ENCODE measurements around the gene ITGB1BP2.
"Not testable (repeated sequence)": the region's sequence is repeated elsewhere in the genome, so short reads cannot be mapped to it uniquely, and the experiment has no call there.

Gene ITGB1BP2

GRCh38 chrX:71285929-71286328 is 15.6 kb upstream of the ITGB1BP2 start:
- ChIA-PET POLR2A (no interaction called here), CTCF (no interaction called here)
- no peak for DNase-seq (ENCODE audit: extremely low spot score)
- TF ChIP-seq NFRKB (IDR thresholded peaks at IDR 0.05) (no peak), CTBP1 (IDR thresholded peaks at IDR 0.05; ENCODE audit: borderline replicate concordance) (no peak), FOXK2 (IDR thresholded peaks at IDR 0.05) (no peak), ZNF384 (IDR thresholded peaks at IDR 0.05) (no peak)
- TF ChIP-seq, protein P1, sequence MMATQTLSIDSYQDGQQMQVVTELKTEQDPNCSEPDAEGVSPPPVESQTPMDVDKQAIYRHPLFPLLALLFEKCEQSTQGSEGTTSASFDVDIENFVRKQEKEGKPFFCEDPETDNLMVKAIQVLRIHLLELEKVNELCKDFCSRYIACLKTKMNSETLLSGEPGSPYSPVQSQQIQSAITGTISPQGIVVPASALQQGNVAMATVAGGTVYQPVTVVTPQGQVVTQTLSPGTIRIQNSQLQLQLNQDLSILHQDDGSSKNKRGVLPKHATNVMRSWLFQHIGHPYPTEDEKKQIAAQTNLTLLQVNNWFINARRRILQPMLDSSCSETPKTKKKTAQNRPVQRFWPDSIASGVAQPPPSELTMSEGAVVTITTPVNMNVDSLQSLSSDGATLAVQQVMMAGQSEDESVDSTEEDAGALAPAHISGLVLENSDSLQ (IDR thresholded peaks at IDR 0.05), result no peak

GRCh38 chrX:71291381-71291780 is 10.2 kb upstream of the ITGB1BP2 start:
- POLR2A ChIA-PET, result no interaction called here
- no peak for DNase-seq (ENCODE audit: extremely low spot score)
- TF ChIP-seq CTBP1 (IDR thresholded peaks at IDR 0.05; ENCODE audit: borderline replicate concordance), result no peak
- no peak for TF ChIP-seq HDGF (IDR thresholded peaks at IDR 0.05; ENCODE audit: borderline replicate concordance)
- CTCF ChIA-PET, result no interaction called here

DNA sequence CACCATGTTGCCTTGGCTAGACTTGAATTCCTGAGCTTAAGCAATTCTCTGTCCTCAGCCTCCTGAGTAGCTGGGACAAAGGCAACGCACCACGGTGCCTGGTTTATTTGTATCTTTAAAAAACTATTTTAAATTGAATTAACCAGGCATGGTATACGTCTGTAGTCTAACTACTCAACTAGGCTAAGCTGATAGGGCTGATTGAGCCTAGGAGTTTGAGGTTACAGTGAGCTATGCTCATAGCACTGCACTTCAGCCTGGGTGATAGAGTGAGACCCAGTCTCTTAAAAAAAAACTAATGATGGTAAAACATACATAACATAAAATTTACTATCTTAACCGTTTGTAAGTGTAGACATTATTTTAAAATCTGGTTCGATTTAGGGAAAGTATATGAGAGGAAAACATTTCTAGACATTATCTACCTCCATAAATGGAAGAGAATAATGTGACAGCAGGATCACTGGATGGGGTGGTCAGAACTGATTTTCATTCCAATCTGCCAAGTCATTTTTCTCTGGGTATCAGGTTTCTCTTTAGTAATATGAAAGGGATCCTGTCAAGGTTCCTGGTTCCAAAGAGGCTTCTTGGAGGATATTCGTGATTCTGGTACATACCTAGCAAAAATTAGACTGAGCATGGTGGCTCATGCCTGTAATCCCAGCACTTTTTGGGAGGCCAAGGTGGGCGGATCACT is 8.7 kb upstream of the ITGB1BP2 start:
- ChIA-PET POLR2A (interaction anchor here (0.6 to 1.8 kb wide), 2 partner anchors 9 to 240 kb away, joined by 3 to 6 read pairs; partner anchors contain the start of gene NONO), CTCF (no interaction called here)
- DNase-seq (ENCODE audit: extremely low spot score), result no peak
- no peak for TF ChIP-seq FOXK2 (IDR thresholded peaks at IDR 0.05)
- TF ChIP-seq LEF1 (IDR thresholded peaks at IDR 0.05; ENCODE audit: borderline replicate concordance), result no peak
- no peak for TF ChIP-seq ZNF384 (IDR thresholded peaks at IDR 0.05)
- TF ChIP-seq ELF4 (IDR thresholded peaks at IDR 0.05), result no peak
- TF ChIP-seq TARDBP (IDR thresholded peaks at IDR 0.05), result no peak
- no peak for TF ChIP-seq SUZ12 (IDR thresholded peaks at IDR 0.05)
- TF ChIP-seq BHLHE40 (IDR thresholded peaks at IDR 0.05; ENCODE audit: borderline replicate concordance), result no peak
- TF ChIP-seq L3MBTL2 (conservative IDR thresholded peaks at IDR 0.05), result no peak
- TF ChIP-seq CTBP1 (IDR thresholded peaks at IDR 0.05; ENCODE audit: borderline replicate concordance), result no peak
- no peak for TF ChIP-seq FOXM1 (IDR thresholded peaks at IDR 0.05; ENCODE audit: borderline replicate concordance)
- no peak for TF ChIP-seq HDGF (IDR thresholded peaks at IDR 0.05; ENCODE audit: borderline replicate concordance)
- TF ChIP-seq SP1 (IDR thresholded peaks at IDR 0.05), result no peak

GRCh38 chrX:71296806-71297205 is 4.7 kb upstream of the ITGB1BP2 start:
- ChIA-PET CTCF (no interaction called here), POLR2A (interaction anchor here (0.6 kb wide), 1 partner anchor 14 kb away, joined by 3 read pairs; the partner anchor contains the start of gene NONO)
- TF ChIP-seq FOXM1 (IDR thresholded peaks at IDR 0.05; ENCODE audit: borderline replicate concordance), result no peak
- no peak for TF ChIP-seq BHLHE40 (IDR thresholded peaks at IDR 0.05; ENCODE audit: borderline replicate concordance)
- TF ChIP-seq SP1 (IDR thresholded peaks at IDR 0.05), result no peak
- no peak for TF ChIP-seq FOXK2 (IDR thresholded peaks at IDR 0.05)
- TF ChIP-seq CTBP1 (IDR thresholded peaks at IDR 0.05; ENCODE audit: borderline replicate concordance), result no peak
- TF ChIP-seq, protein P1 (IDR thresholded peaks at IDR 0.05), result no peak
- no peak for TF ChIP-seq SUZ12 (IDR thresholded peaks at IDR 0.05)
- DNase-seq (ENCODE audit: extremely low spot score), result no peak

DNA sequence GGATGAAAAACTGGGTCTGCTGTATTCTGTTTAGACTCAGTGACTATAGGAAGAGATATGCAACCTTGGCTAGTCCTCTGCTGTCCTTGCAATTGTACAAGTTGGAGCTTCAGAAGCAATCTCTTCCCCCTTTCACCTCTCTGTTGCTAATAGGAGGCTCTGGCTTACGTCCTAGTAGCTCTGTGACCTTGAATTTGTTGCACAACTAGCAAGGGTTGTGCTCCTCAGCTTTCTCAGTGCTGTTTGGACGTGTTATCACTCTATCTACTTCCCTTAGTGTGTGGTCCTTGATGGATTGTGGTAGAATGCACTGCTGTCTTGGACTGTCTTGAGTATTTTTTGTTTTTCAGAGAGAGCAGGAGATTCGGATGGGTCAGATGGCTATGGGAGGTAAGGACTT is 3.4 kb upstream of the ITGB1BP2 start:
- ChIA-PET CTCF (no interaction called here), POLR2A (interaction anchor here (1.4 kb wide), 1 partner anchor 15 kb away, joined by 5 read pairs; the partner anchor contains the start of gene NONO)
- TF ChIP-seq ELF4 (IDR thresholded peaks at IDR 0.05), result no peak
- no peak for TF ChIP-seq ZNF384 (IDR thresholded peaks at IDR 0.05)
- no peak for TF ChIP-seq FOXK2 (IDR thresholded peaks at IDR 0.05)
- TF ChIP-seq L3MBTL2 (conservative IDR thresholded peaks at IDR 0.05), result no peak
- TF ChIP-seq, protein P1 (IDR thresholded peaks at IDR 0.05), result no peak
- no peak for TF ChIP-seq NFRKB (IDR thresholded peaks at IDR 0.05)
- TF ChIP-seq FOXA1 (IDR thresholded peaks at IDR 0.05), result no peak
- TF ChIP-seq SUZ12 (IDR thresholded peaks at IDR 0.05), result no peak
- no peak for TF ChIP-seq TARDBP (IDR thresholded peaks at IDR 0.05)
- TF ChIP-seq LEF1 (IDR thresholded peaks at IDR 0.05; ENCODE audit: borderline replicate concordance), result no peak
- TF ChIP-seq CTBP1 (IDR thresholded peaks at IDR 0.05; ENCODE audit: borderline replicate concordance), result no peak
- TF ChIP-seq SP1 (IDR thresholded peaks at IDR 0.05), result no peak
- no peak for TF ChIP-seq FOXM1 (IDR thresholded peaks at IDR 0.05; ENCODE audit: borderline replicate concordance)
- DNase-seq (ENCODE audit: extremely low spot score), result no peak

GRCh38 chrX:71300064-71300463 is 1.5 kb upstream of the ITGB1BP2 start:
- POLR2A ChIA-PET; DNase-seq (ENCODE audit: extremely low spot score); CTCF ChIA-PET: not testable (repeated sequence)

DNA sequence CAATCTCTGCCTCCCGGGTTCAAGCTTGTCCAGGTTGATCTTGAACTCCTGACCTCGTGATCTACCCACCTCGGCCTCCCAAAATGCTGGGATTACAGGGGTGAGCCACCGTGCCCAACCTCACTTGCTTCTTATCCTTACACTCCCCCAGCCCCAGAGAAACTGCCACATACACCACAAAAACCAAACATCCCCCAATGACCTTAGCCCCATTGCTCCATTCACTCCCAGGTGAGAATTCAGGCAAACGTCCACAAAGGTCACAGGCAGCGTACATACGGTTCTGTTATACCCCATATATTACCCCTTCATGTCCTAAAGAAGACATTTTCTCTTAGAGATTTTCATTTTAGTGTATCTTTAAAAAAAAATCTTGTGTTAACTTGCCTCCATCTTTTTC is 1.1 kb upstream of the ITGB1BP2 start:
- CTCF ChIA-PET; POLR2A ChIA-PET; DNase-seq (ENCODE audit: extremely low spot score): not testable (repeated sequence)
